ENCODE data around the gene C1orf167. TPM values are rescaled to one million over a fixed set of nuclear protein-coding genes. Genes with fewer than 3 reads are reported as not detected.
A peak's percentile ranks its signal among the peaks of the same experiment; 100 is the strongest.

C1orf167 gene
- total and polyA plus RNA-seq, 2 experiments from 2014 or later, result 0.44 to 1.4 TPM

GRCh38 chr1:11822091-11822490 is 60.1 kb downstream of the C1orf167 start:
- Histone ChIP-seq H3K27ac (no peak overlapping the region), H3K27me3 (no peaks in the 10 kb centered on the region), H3K9me3 (ENCODE audit: low read depth) (no peaks in the 10 kb centered on the region), H3K36me3 (peaks cover 45% of the 10 kb centered on the region), H3K4me1 (ENCODE audit: low read depth) (no peaks in the 10 kb centered on the region), H3K4me3 (no peak overlapping the region)
- peak in 1 of 2 donors; percentile 41 for DNase-seq (ENCODE audit: low read depth in 1 of 2, low spot score in 1 of 2)
- TF ChIP-seq CTCF (IDR thresholded peaks at IDR 0.05; ENCODE audit: low read depth, low read length), result no peak

DNA sequence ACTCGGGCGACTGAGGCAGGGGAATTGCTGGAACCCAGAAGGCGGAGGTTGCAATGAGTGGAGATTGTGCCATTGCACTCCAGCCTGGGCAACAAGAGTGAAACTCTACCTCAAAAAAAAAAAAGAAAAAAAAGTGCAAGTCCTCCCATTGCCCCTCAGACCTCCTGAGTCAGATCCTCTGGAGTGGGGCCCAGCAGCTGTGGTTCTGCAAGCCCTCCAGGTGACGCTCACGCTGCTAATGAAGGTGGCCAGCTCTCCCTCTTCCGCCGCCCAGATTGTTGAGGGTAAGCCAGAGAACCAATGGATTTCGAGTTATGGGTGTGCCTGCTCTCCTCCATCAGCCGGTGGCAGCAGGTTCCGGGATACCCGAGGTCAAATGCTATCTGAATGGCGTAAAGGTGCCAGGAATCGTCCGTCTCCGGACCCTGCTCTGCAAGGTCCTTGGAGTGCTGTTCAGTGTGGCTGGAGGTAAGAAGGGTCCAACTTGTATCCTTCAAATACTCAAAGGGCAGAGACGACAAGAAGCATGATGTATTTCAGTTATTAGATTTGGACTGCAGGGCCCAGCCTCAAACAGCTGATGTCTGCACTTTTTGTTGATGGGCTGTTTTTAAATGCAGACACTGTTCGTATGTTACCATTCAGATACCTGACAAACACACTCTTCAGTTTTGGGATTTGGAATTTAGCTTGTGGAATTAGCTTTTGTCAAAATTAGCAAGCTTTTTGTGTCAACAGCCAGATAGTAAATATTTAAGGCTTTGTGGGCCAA is 61.6 kb downstream of the C1orf167 start:
- no peak for DNase-seq (ENCODE audit: low read depth in 1 of 2, low spot score in 1 of 2)
- Histone ChIP-seq H3K4me1 (ENCODE audit: low read depth) (no peaks in the 10 kb centered on the region), H3K9me3 (ENCODE audit: low read depth) (no peaks in the 10 kb centered on the region), H3K27ac (no peak overlapping the region), H3K4me3 (no peak overlapping the region), H3K27me3 (no peaks in the 10 kb centered on the region), H3K36me3 (peaks cover 45% of the 10 kb centered on the region)
- no peak for TF ChIP-seq CTCF (IDR thresholded peaks at IDR 0.05; ENCODE audit: low read depth, low read length)

GRCh38 chr1:11825131-11825530 is 63.1 kb downstream of the C1orf167 start:
- Histone ChIP-seq H3K4me3 (no peak overlapping the region), H3K36me3 (peaks cover 39% of the 10 kb centered on the region), H3K9me3 (ENCODE audit: low read depth) (no peaks in the 10 kb centered on the region), H3K27ac (no peak overlapping the region), H3K27me3 (no peaks in the 10 kb centered on the region), H3K4me1 (ENCODE audit: low read depth) (no peaks in the 10 kb centered on the region)
- no peak for DNase-seq (ENCODE audit: low read depth in 1 of 2, low spot score in 1 of 2)
- no peak for TF ChIP-seq CTCF (IDR thresholded peaks at IDR 0.05; ENCODE audit: low read depth, low read length)

DNA sequence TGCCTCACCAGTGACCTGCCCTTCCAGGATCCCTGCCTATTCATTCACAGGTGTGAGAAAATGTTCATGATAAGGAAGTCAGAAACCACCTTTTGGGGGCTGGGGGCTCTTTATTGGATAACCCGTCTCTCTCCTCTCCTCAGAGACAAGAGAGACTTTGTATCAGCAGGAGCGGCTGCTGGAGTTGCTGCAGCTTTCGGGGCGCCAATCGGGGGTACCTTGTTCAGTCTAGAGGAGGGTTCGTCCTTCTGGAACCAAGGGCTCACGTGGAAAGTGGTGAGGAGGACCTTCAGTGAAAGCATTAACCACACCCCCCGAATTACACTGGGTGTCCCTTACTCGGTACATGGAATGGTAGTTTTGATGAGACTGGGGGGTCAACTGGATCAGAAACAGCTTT is 65.0 kb downstream of the C1orf167 start:
- no peak for TF ChIP-seq CTCF (IDR thresholded peaks at IDR 0.05; ENCODE audit: low read depth, low read length)
- no peaks in the 10 kb centered on the region for H3K27me3 ChIP-seq
- no peak for DNase-seq (ENCODE audit: low read depth in 1 of 2, low spot score in 1 of 2)
- H3K4me1 ChIP-seq (ENCODE audit: low read depth), result no peaks in the 10 kb centered on the region
- H3K27ac ChIP-seq, result no peak overlapping the region
- peaks cover 46% of the 10 kb centered on the region for H3K36me3 ChIP-seq
- no peak overlapping the region for H3K4me3 ChIP-seq
- H3K9me3 ChIP-seq (ENCODE audit: low read depth), result no peaks in the 10 kb centered on the region

DNA sequence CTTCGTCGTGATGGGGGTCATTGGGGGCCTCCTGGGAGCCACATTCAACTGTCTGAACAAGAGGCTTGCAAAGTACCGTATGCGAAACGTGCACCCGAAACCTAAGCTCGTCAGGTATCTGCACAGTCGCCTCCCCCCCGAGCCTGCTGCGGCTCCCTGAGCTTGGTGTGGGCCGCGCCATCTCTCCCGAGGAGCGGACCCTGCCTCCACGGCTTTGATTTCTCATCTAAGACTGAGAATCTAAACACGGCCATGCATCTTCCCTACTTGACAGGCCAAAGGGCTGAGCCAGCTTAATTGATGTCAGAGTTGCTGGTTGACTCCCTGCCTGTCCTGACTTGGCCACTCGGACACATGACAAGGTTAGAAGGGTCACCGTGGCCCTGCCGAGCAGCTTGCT is 66.5 kb downstream of the C1orf167 start:
- H3K27ac ChIP-seq, result no peak overlapping the region
- DNase-seq (ENCODE audit: low read depth in 1 of 2, low spot score in 1 of 2), result no peak
- no peaks in the 10 kb centered on the region for H3K4me1 ChIP-seq (ENCODE audit: low read depth)
- TF ChIP-seq CTCF (IDR thresholded peaks at IDR 0.05; ENCODE audit: low read depth, low read length), result no peak
- H3K9me3 ChIP-seq (ENCODE audit: low read depth), result no peaks in the 10 kb centered on the region
- no peaks in the 10 kb centered on the region for H3K27me3 ChIP-seq
- H3K36me3 ChIP-seq, result peaks cover 47% of the 10 kb centered on the region
- no peak overlapping the region for H3K4me3 ChIP-seq

All from cardiac muscle cell (in vitro differentiated cells and primary cell).